GM19455 (cell line): ENCODE data around the gene SDK2.

Source experiments
- ATAC-seq: cut with Tn5 transposase; IDR thresholded peaks from one replicate; pipeline ENCODE4 v1.9.1; 2021; ENCODE audit not compliant: unreplicated experiment

SDK2 gene

GRCh38 chr17:73588891-73589290, 55.4 kb downstream of the SDK2 start:
- no peak for ATAC-seq

- no peak for ATAC-seq
Observed at GRCh38 chr17:73588301-73588846, 55.9 kb downstream of the SDK2 start.

GRCh38 chr17:73586921-73587602, 57.2 kb downstream of the SDK2 start:
- no peak for ATAC-seq

- no peak for ATAC-seq
Observed at GRCh38 chr17:73586275-73586832, 57.9 kb downstream of the SDK2 start.

GRCh38 chr17:73585583-73585982, 58.7 kb downstream of the SDK2 start:
- ATAC-seq: no peak

- no peak for ATAC-seq
Observed at GRCh38 chr17:73584987-73585386, 59.3 kb downstream of the SDK2 start.

GRCh38 chr17:73584049-73584448, 60.2 kb downstream of the SDK2 start:
- ATAC-seq: no peak

GRCh38 chr17:73582821-73583220, 61.4 kb downstream of the SDK2 start:
- no peak for ATAC-seq

GRCh38 chr17:73582359-73582758, 61.9 kb downstream of the SDK2 start:
- ATAC-seq: no peak

- ATAC-seq: no peak
Observed at GRCh38 chr17:73581379-73581778, 62.9 kb downstream of the SDK2 start.

- ATAC-seq: no peak
Observed at GRCh38 chr17:73580073-73580710, 64.1 kb downstream of the SDK2 start.

GRCh38 chr17:73576556-73577098, 67.6 kb downstream of the SDK2 start:
- no peak for ATAC-seq

GRCh38 chr17:73575470-73576221, 68.6 kb downstream of the SDK2 start:
- ATAC-seq: no peak

GRCh38 chr17:73571511-73572130, 72.6 kb downstream of the SDK2 start:
- ATAC-seq: no peak

- ATAC-seq: no peak
Observed at GRCh38 chr17:73569762-73570319, 74.4 kb downstream of the SDK2 start.

GRCh38 chr17:73568934-73569333, 75.3 kb downstream of the SDK2 start:
- ATAC-seq: no peak

- no peak for ATAC-seq
Observed at GRCh38 chr17:73566905-73567782, 77.1 kb downstream of the SDK2 start.

GRCh38 chr17:73564843-73565242, 79.4 kb downstream of the SDK2 start:
- ATAC-seq: no peak

GRCh38 chr17:73562896-73563295, 81.3 kb downstream of the SDK2 start:
- no peak for ATAC-seq
